ENCODE data around the gene PAQR4.

DNA sequence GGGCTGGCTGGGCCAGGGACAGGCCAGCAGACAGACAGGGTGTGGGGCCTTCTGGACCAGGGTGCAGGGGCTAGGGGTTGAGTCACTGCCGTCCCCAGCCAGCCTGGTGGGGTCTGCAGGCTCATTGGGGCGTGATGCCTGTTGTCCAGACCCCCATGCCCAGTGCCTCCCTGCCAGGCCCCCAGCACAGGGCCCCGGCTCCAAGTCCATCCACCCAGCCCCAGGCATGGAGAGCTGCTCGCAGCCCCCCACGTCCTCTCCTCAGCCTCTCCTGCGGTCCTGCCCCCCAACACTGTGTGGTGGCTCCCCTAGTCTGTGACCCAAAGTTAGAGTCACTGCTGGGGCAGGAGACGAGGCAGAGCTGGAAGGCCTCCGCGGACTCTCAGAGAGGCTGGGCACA is 18.1 kb downstream of the PAQR4 start:
- TF ChIP-seq, protein P1, sequence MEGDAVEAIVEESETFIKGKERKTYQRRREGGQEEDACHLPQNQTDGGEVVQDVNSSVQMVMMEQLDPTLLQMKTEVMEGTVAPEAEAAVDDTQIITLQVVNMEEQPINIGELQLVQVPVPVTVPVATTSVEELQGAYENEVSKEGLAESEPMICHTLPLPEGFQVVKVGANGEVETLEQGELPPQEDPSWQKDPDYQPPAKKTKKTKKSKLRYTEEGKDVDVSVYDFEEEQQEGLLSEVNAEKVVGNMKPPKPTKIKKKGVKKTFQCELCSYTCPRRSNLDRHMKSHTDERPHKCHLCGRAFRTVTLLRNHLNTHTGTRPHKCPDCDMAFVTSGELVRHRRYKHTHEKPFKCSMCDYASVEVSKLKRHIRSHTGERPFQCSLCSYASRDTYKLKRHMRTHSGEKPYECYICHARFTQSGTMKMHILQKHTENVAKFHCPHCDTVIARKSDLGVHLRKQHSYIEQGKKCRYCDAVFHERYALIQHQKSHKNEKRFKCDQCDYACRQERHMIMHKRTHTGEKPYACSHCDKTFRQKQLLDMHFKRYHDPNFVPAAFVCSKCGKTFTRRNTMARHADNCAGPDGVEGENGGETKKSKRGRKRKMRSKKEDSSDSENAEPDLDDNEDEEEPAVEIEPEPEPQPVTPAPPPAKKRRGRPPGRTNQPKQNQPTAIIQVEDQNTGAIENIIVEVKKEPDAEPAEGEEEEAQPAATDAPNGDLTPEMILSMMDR (IDR thresholded peaks at IDR 0.05; ENCODE audit: low read length): no peak
- TF ChIP-seq EZH2 (optimal IDR thresholded peaks at IDR 0.05; ENCODE audit: low read depth, low read length): no peak
